ENCODE data around the gene CEP20.

GRCh38 chr16:15847611-15848175, 40.7 kb downstream of the CEP20 start:
- no peak for TF ChIP-seq POLR2A (IDR thresholded peaks at IDR 0.05)
- no peak for TF ChIP-seq CTCF (IDR thresholded peaks at IDR 0.05)
